Keratinocyte (primary cell): ENCODE measurements around the gene BANK1. TPM values are rescaled to one million over a fixed set of nuclear protein-coding genes. Genes with fewer than 3 reads are reported as not detected.

Experiments used
- DNase-seq: peaks from one replicate; pipeline ENCODE4 v3.0.0-alpha.2; 2011; ENCODE audit warnings: low read depth, missing footprints, low spot score
- FAIRE-seq: peaks from 2 replicates; lab custom pipeline; 2011; peaks lifted over from hg19 to GRCh38; lab: Jason Lieb, UNC
- H2AFZ ChIP-seq: 2 replicates; pipeline ENCODE4 v1.6.0; 2012; ENCODE audit warnings: low read length, control low read depth, inconsistent platforms; ENCODE audit not compliant: control insufficient read depth
- H3K27ac ChIP-seq: 2 replicates; pipeline ENCODE4 v1.5.1; 2011; ENCODE audit warnings: low read length; ENCODE audit not compliant: control insufficient read depth, insufficient read depth
- H3K27me3 ChIP-seq: 3 replicates; pipeline ENCODE4 v1.6.0; 2011; ENCODE audit warnings: low read length; ENCODE audit not compliant: control insufficient read depth, insufficient read depth; ENCODE audit errors: extremely low read depth
- H3K36me3 ChIP-seq, 2 experiments: 2 replicates in 1 of 2; 3 replicates in 1 of 2; pipeline ENCODE4 v1.5.1; 2011; ENCODE audit warnings: low read length in 2 of 2, mild to moderate bottlenecking in 1 of 2; ENCODE audit not compliant: control insufficient read depth in 2 of 2, insufficient read depth in 2 of 2; ENCODE audit errors: extremely low read depth in 1 of 2
- H3K4me1 ChIP-seq: 3 replicates; pipeline ENCODE4 v1.5.1; 2011; ENCODE audit warnings: low read length; ENCODE audit not compliant: control insufficient read depth, insufficient read depth; ENCODE audit errors: extremely low read depth
- H3K4me2 ChIP-seq: 3 replicates; pipeline ENCODE4 v1.6.0; 2011; ENCODE audit warnings: low read depth, low read length; ENCODE audit not compliant: control insufficient read depth, insufficient read depth; ENCODE audit errors: extremely low read depth
- H3K4me3 ChIP-seq, 3 experiments: fragments of 200-600 bp in 1 of 3; sonication (generic) in 1 of 3; 2 replicates in 2 of 3; 3 replicates in 1 of 3; pipeline ENCODE4 v1.5.1; 2011 to 2016; ENCODE audit warnings: low read length in 3 of 3, mild to moderate bottlenecking in 3 of 3, control low read depth in 2 of 3, inconsistent platforms in 1 of 3, low read depth in 1 of 3, mixed read lengths in 1 of 3, mixed run types in 1 of 3, moderate library complexity in 1 of 3; ENCODE audit not compliant: control insufficient read depth in 2 of 3, insufficient read depth in 2 of 3; ENCODE audit errors: extremely low read depth in 1 of 3
- H3K79me2 ChIP-seq: 2 replicates; pipeline ENCODE4 v1.6.0; 2012; ENCODE audit warnings: low read length; ENCODE audit not compliant: control insufficient read depth, insufficient read depth
- H3K9ac ChIP-seq: 3 replicates; pipeline ENCODE4 v1.6.0; 2011; ENCODE audit warnings: low read length; ENCODE audit not compliant: control insufficient read depth, insufficient read depth; ENCODE audit errors: extremely low read depth
- H3K9me1 ChIP-seq: 3 replicates; pipeline ENCODE4 v1.6.0; 2011; ENCODE audit warnings: low read length; ENCODE audit not compliant: control insufficient read depth, insufficient read depth; ENCODE audit errors: extremely low read depth
- H3K9me3 ChIP-seq: 2 replicates; pipeline ENCODE4 v1.5.1; 2012; ENCODE audit warnings: low read depth, low read length; ENCODE audit not compliant: control insufficient read depth
- H4K20me1 ChIP-seq: 3 replicates; pipeline ENCODE4 v1.6.0; 2011; ENCODE audit warnings: low read length; ENCODE audit not compliant: control insufficient read depth, insufficient read depth; ENCODE audit errors: extremely low read depth
- EZH2 ChIP-seq: IDR thresholded peaks from one replicate; pipeline ENCODE4 v1.6.1; 2012; ENCODE audit warnings: inconsistent platforms, mild to moderate bottlenecking, low read length, moderate library complexity
- dilution Hi-C: fragments of 300-500 bp; cut with MboI; formaldehyde crosslinking; loops from one replicate; pipeline ENCODE4 v1.7.0; 2020; ENCODE audit warnings: low sequenced_read_pairs; ENCODE audit not compliant: extremely low pct_ligation_motif_present
- polyA plus RNA-seq, 5 experiments: library from polyadenylated mRNA; depleted of rRNA in 3 of 5; stranded (reverse) in 3 of 5; stranded (forward) in 1 of 5; unstranded in 1 of 5; fragments of >200 nt; gene quantifications; 1 replicate in 1 of 5; 2 replicates in 3 of 5; 3 replicates in 1 of 5; pipeline versions ENCODE4 v1.2.1 to v1.2.3, GENCODE V29; 2011 to 2012; ENCODE audit warnings: missing spikeins in 2 of 5, low read depth in 1 of 5, low replicate concordance in 1 of 5
- TF ChIP-seq, protein P1 (sequence below), 3 experiments: IDR thresholded peaks in 1 of 3; conservative IDR thresholded peaks in 1 of 3; optimal IDR thresholded peaks in 1 of 3; 2 replicates in 2 of 3; 3 replicates in 1 of 3; pipeline versions ENCODE3 to v1.5.1; 2011; ENCODE audit warnings: low read length in 3 of 3, mild to moderate bottlenecking in 3 of 3, moderate library complexity in 2 of 3, control low read depth in 1 of 3, inconsistent platforms in 1 of 3; ENCODE audit not compliant: insufficient read depth in 2 of 3; ENCODE audit errors: extremely low read depth in 1 of 3

The BANK1 gene
- polyA plus RNA-seq, 1 donor (not counting 4 experiments of a cell fraction or from before 2014, with no cell fraction given): 0.25 TPM

DNA sequence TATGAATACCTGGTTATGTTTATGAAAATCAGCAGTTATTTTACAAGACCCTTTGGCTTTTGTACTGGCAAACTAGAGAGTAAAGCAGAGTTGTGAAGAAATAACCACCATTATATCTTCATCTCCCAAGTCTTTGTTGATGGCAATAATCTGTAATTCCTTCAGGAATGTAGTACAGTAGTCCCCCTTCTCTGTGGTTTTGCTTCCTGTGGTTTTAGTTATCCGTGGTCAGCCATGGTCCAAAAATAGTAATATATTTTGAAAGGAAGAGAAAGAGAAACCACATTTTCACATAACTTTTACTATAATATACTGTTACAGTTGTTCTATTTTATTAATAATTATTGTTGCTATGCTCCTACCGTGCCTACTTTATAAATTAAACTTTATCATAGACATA lies 27.8 kb downstream of the BANK1 start:
- no peaks in the 10 kb centered on the region for H4K20me1 ChIP-seq
- H3K4me2 ChIP-seq: no peak overlapping the region
- H3K9me3 ChIP-seq: no peaks in the 10 kb centered on the region
- no peak overlapping the region for H2AFZ ChIP-seq
- FAIRE-seq (no peak), DNase-seq (no peak)
- dilution Hi-C loops: no loop called here
- no peaks in the 10 kb centered on the region for H3K27me3 ChIP-seq
- no peaks in the 10 kb centered on the region for H3K4me1 ChIP-seq
- no peaks in the 10 kb centered on the region for H3K79me2 ChIP-seq
- H3K9me1 ChIP-seq: no peaks in the 10 kb centered on the region
- TF ChIP-seq, protein P1, sequence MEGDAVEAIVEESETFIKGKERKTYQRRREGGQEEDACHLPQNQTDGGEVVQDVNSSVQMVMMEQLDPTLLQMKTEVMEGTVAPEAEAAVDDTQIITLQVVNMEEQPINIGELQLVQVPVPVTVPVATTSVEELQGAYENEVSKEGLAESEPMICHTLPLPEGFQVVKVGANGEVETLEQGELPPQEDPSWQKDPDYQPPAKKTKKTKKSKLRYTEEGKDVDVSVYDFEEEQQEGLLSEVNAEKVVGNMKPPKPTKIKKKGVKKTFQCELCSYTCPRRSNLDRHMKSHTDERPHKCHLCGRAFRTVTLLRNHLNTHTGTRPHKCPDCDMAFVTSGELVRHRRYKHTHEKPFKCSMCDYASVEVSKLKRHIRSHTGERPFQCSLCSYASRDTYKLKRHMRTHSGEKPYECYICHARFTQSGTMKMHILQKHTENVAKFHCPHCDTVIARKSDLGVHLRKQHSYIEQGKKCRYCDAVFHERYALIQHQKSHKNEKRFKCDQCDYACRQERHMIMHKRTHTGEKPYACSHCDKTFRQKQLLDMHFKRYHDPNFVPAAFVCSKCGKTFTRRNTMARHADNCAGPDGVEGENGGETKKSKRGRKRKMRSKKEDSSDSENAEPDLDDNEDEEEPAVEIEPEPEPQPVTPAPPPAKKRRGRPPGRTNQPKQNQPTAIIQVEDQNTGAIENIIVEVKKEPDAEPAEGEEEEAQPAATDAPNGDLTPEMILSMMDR (optimal IDR thresholded peaks at IDR 0.05 in 1 of 3, IDR thresholded peaks at IDR 0.05 in 1 of 3, conservative IDR thresholded peaks at IDR 0.05 in 1 of 3; ENCODE audit: extremely low read depth in 1 of 3, insufficient read depth in 2 of 3, low read length in 3 of 3): no peak
- TF ChIP-seq EZH2: no peak
- no peak overlapping the region for H3K9ac ChIP-seq
- no peaks in the 10 kb centered on the region for H3K36me3 ChIP-seq
- no peak overlapping the region for H3K4me3 ChIP-seq
- H3K27ac ChIP-seq: no peak overlapping the region

DNA sequence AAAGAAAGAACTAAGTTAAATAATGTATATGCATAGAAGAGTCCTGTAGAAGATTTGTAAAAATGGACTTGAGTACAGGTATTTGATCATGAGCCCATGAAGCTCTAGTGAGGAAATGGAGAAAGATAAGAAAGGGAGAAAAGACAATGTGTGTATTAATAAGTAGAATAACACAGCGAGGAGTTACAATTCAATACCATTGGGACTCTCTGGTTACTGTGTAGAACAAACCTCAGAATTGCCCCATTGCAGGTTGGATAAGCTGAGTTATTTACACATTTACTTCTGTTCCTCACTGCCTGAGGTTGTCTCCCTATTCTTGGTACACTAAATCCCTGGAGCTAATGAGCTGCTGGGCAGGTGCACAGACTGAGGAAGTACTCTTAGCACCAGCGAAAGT lies 33.3 kb downstream of the BANK1 start:
- H2AFZ ChIP-seq: no peak overlapping the region
- H3K27me3 ChIP-seq: no peaks in the 10 kb centered on the region
- no peak for TF ChIP-seq EZH2
- TF ChIP-seq, protein P1 (optimal IDR thresholded peaks at IDR 0.05 in 1 of 3, IDR thresholded peaks at IDR 0.05 in 1 of 3, conservative IDR thresholded peaks at IDR 0.05 in 1 of 3; ENCODE audit: extremely low read depth in 1 of 3, insufficient read depth in 2 of 3, low read length in 3 of 3): no peak
- no peak overlapping the region for H3K4me2 ChIP-seq
- H3K4me3 ChIP-seq: no peak overlapping the region
- DNase-seq (no peak), FAIRE-seq (no peak)
- no peaks in the 10 kb centered on the region for H4K20me1 ChIP-seq
- no peak overlapping the region for H3K9ac ChIP-seq
- no peaks in the 10 kb centered on the region for H3K9me3 ChIP-seq
- no peak overlapping the region for H3K27ac ChIP-seq
- H3K79me2 ChIP-seq: no peaks in the 10 kb centered on the region
- no peaks in the 10 kb centered on the region for H3K9me1 ChIP-seq
- dilution Hi-C loops: no loop called here
- no peaks in the 10 kb centered on the region for H3K4me1 ChIP-seq
- H3K36me3 ChIP-seq: no peaks in the 10 kb centered on the region
